ENCODE results near the gene CEP57L1. TPM values are rescaled to one million over a fixed set of nuclear protein-coding genes. Genes with fewer than 3 reads are reported as not detected.

The CEP57L1 gene
- total RNA-seq, 2 donors from 2014 or later, result 10.2 to 13.1 TPM

DNA sequence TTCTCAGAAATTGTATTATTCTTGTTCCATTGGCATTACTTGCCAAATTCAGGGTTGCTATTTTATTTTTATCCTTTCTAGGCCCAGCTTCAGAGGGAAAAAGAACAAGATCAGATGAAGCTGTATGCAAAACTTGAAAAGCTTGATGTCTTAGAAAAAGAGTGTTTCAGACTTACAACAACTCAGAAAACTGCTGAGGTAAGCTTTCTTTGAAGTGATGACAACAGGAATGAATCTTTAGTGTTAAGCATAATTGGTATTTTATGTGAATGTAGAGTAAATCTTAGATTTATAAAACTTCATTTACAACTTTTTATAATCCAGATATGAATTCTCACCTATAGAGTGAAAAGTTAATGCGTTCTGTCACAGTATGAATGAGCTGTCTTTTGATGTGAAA lies 58.4 kb downstream of the CEP57L1 start:
- Histone ChIP-seq H3K9me3 (no peaks in the 10 kb centered on the region), H3K36me3 (no peaks in the 10 kb centered on the region), H3K4me1 (no peaks in the 10 kb centered on the region), H3K27ac (no peak overlapping the region), H3K27me3 (no peaks in the 10 kb centered on the region), H3K4me3 (no peak overlapping the region), H3K9ac (ENCODE audit: low read depth in 2 of 2, low read length in 2 of 2) (no peak overlapping the region)
- DNase-seq, result no peak
- intact Hi-C loops (cut with DNase I), result no loop called here
- TF ChIP-seq, protein P1, sequence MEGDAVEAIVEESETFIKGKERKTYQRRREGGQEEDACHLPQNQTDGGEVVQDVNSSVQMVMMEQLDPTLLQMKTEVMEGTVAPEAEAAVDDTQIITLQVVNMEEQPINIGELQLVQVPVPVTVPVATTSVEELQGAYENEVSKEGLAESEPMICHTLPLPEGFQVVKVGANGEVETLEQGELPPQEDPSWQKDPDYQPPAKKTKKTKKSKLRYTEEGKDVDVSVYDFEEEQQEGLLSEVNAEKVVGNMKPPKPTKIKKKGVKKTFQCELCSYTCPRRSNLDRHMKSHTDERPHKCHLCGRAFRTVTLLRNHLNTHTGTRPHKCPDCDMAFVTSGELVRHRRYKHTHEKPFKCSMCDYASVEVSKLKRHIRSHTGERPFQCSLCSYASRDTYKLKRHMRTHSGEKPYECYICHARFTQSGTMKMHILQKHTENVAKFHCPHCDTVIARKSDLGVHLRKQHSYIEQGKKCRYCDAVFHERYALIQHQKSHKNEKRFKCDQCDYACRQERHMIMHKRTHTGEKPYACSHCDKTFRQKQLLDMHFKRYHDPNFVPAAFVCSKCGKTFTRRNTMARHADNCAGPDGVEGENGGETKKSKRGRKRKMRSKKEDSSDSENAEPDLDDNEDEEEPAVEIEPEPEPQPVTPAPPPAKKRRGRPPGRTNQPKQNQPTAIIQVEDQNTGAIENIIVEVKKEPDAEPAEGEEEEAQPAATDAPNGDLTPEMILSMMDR (IDR thresholded peaks at IDR 0.05), result no peak

DNA sequence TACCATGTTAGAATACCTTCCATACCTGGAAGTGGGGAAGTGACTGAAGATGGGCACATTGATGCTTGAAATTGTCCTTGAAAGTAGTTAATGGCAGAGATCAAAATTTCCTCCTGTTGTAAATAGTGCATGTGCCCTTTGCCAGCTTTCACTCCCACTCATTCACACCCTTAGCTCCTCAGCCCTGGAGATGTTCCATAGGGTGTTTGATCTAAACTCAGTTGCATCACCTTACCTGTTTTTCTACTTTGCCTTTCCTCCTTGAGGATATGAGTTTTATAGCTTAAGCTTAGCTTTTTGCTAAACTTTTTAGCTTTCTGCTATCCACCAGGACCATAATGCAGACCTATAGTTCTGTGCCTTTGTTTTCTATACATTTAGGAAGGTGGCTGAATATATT lies 69.0 kb downstream of the CEP57L1 start:
- no peaks in the 10 kb centered on the region for H3K4me1 ChIP-seq
- H3K4me3 ChIP-seq, result no peak overlapping the region
- TF ChIP-seq, protein P1 (IDR thresholded peaks at IDR 0.05), result no peak
- no peaks in the 10 kb centered on the region for H3K9me3 ChIP-seq
- H3K36me3 ChIP-seq, result no peaks in the 10 kb centered on the region
- H3K27me3 ChIP-seq, result no peaks in the 10 kb centered on the region
- intact Hi-C loops (cut with DNase I), result loop anchor here (5.0 kb wide), 1 partner anchor 37 kb away; no protein-coding TSS in a partner anchor
- DNase-seq, result no peak
- no peak overlapping the region for H3K27ac ChIP-seq
- H3K9ac ChIP-seq (ENCODE audit: low read depth in 2 of 2, low read length in 2 of 2), result no peak overlapping the region

DNA sequence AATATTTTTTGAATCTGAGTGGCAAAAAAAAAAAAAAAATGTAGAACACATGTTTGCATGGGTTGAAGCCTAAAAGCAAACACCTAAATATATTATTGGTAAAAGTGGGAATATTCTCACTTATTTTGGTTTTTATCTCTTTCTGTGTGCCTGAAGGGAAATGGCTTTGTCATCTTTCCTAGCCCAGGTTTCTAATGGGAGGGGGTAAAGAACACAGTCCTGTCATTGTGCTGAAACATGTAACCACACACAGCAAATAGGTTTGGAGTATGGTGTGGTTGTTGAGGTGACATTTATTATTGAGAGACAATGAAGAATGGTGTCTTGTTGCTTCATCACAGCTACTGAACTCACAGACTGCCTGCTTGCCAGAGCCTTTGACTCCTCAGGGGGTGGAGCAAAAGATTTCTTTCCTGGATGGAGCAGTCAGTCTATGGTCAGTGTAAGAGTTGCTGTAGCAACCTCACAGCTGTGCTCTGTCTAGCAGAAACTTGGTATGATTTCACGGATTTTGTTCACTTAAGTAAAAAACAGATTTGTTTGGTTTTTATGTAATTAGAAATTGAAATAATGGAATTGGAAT lies 70.2 kb downstream of the CEP57L1 start:
- Histone ChIP-seq H3K4me3 (no peak overlapping the region), H3K9me3 (no peaks in the 10 kb centered on the region), H3K27ac (no peak overlapping the region), H3K27me3 (no peaks in the 10 kb centered on the region), H3K9ac (ENCODE audit: low read depth in 2 of 2, low read length in 2 of 2) (no peak overlapping the region), H3K4me1 (no peaks in the 10 kb centered on the region), H3K36me3 (no peaks in the 10 kb centered on the region)
- peak; percentile 57 for DNase-seq
- intact Hi-C loops (cut with DNase I), result no loop called here
- TF ChIP-seq, protein P1 (IDR thresholded peaks at IDR 0.05), result no peak

DNA sequence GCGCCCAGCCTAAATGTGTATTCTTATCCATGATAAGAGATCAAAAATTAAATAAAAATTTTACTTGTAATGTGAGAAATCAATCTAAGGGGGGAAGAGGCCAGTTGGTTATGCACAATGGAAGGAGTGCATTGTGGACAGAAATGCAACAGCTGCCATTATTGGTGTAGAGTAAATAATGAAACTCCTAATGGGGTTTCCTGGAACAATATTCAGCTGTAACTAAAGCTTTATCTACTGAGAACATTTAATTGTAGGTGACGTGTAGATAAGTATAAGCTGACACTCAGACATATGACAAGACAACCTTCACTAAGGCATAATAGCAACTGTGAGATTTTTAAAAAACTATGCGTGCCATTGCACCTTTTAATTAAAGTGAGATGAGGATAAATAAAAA lies 71.4 kb downstream of the CEP57L1 start:
- no peaks in the 10 kb centered on the region for H3K36me3 ChIP-seq
- no peaks in the 10 kb centered on the region for H3K27me3 ChIP-seq
- H3K9ac ChIP-seq (ENCODE audit: low read depth in 2 of 2, low read length in 2 of 2), result no peak overlapping the region
- no peaks in the 10 kb centered on the region for H3K9me3 ChIP-seq
- no peak for DNase-seq
- H3K27ac ChIP-seq, result no peak overlapping the region
- TF ChIP-seq, protein P1 (IDR thresholded peaks at IDR 0.05), result no peak
- no peaks in the 10 kb centered on the region for H3K4me1 ChIP-seq
- intact Hi-C loops (cut with DNase I), result no loop called here
- H3K4me3 ChIP-seq, result no peak overlapping the region

DNA sequence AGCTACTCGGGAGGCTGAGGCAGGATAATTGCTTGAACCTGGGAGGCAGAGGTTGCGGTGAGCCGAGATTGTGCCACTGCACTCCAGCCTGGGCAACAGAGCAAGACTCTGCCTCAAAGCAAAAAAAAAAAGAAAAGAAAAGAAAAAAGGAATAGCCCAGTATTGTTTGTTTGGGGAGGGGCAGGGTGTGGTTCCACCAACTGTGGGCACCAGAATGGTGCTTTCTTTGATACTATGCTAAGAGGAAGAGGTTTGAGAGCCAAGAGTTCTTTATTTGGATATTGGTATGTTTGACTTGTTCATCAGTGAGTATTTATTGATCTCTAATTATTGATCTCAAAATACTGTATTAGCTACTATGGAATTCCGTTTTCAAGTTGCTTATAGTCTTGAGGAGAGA lies 72.3 kb downstream of the CEP57L1 start:
- Histone ChIP-seq H3K9ac (ENCODE audit: low read depth in 2 of 2, low read length in 2 of 2) (no peak overlapping the region), H3K9me3 (no peaks in the 10 kb centered on the region), H3K4me1 (no peaks in the 10 kb centered on the region), H3K27ac (no peak overlapping the region), H3K36me3 (no peaks in the 10 kb centered on the region), H3K4me3 (no peak overlapping the region), H3K27me3 (no peaks in the 10 kb centered on the region)
- intact Hi-C loops (cut with DNase I), result no loop called here
- TF ChIP-seq, protein P1 (IDR thresholded peaks at IDR 0.05), result no peak
- no peak for DNase-seq

Data from colonic mucosa (tissue), 4 donors.